GM21786 (cell line): Measurements from ENCODE around the gene BEST3.

Experiments
- ATAC-seq: cut with Tn5 transposase; IDR thresholded peaks from one replicate; pipeline ENCODE4 v1.9.1; 2021; ENCODE audit not compliant: unreplicated experiment

The BEST3 gene

GRCh38 chr12:69655616-69656340 lies 43.3 kb downstream of the BEST3 start:
- no peak for ATAC-seq

GRCh38 chr12:69653703-69654102 lies 45.4 kb downstream of the BEST3 start:
- no peak for ATAC-seq

- ATAC-seq: no peak
Measured at GRCh38 chr12:69651922-69652321, 47.2 kb downstream of the BEST3 start.

- no peak for ATAC-seq
Measured at GRCh38 chr12:69649529-69649928, 49.6 kb downstream of the BEST3 start.

- no peak for ATAC-seq
Measured at GRCh38 chr12:69648476-69648875, 50.6 kb downstream of the BEST3 start.

GRCh38 chr12:69647178-69647577 lies 51.9 kb downstream of the BEST3 start:
- ATAC-seq: no peak

GRCh38 chr12:69645031-69645430 lies 54.1 kb downstream of the BEST3 start:
- ATAC-seq: no peak

GRCh38 chr12:69644511-69644910 lies 54.6 kb downstream of the BEST3 start:
- no peak for ATAC-seq

GRCh38 chr12:69642531-69642930 lies 56.6 kb downstream of the BEST3 start:
- ATAC-seq: no peak

- no peak for ATAC-seq
Measured at GRCh38 chr12:69641546-69641945, 57.6 kb downstream of the BEST3 start.

GRCh38 chr12:69639400-69640016 lies 59.6 kb downstream of the BEST3 start:
- ATAC-seq: peak; percentile 89

GRCh38 chr12:69633061-69633460 lies 66.0 kb downstream of the BEST3 start:
- no peak for ATAC-seq

- ATAC-seq: no peak
Measured at GRCh38 chr12:69630191-69630590, 68.9 kb downstream of the BEST3 start.

GRCh38 chr12:69627501-69627900 lies 71.6 kb downstream of the BEST3 start:
- no peak for ATAC-seq

- ATAC-seq: no peak
Measured at GRCh38 chr12:69623970-69624369, 75.1 kb downstream of the BEST3 start.

- no peak for ATAC-seq
Measured at GRCh38 chr12:69621551-69621950, 77.6 kb downstream of the BEST3 start.

GRCh38 chr12:69620921-69621320 lies 78.2 kb downstream of the BEST3 start:
- no peak for ATAC-seq

GRCh38 chr12:69620077-69620476 lies 79.0 kb downstream of the BEST3 start:
- ATAC-seq: no peak

- no peak for ATAC-seq
Measured at GRCh38 chr12:69619050-69619449, 80.1 kb downstream of the BEST3 start.

GRCh38 chr12:69616025-69616424 lies 83.1 kb downstream of the BEST3 start:
- no peak for ATAC-seq

GRCh38 chr12:69613351-69613750 lies 85.8 kb downstream of the BEST3 start:
- no peak for ATAC-seq

GRCh38 chr12:69610729-69611128 lies 88.4 kb downstream of the BEST3 start, which contains the start of gene LRRC10:
Gene LRRC10, minus strand, starts transcription at chr12:69610907. Its CDS starts 69 bp downstream, at chr12:69610838.
- ATAC-seq: no peak

- ATAC-seq: no peak
Measured at GRCh38 chr12:69610126-69610525, 89.0 kb downstream of the BEST3 start.
